NCI-H2196 treated with DMSO at 0.1 percent for 48 hours (cell line): Measurements from ENCODE around the gene VPS13A.
"Not testable (repeated sequence)": the region's sequence is repeated elsewhere in the genome, so short reads cannot be mapped to it uniquely, and the experiment has no call there.

ENCODE experiments used
- DNase-seq: peaks from one replicate; lab custom pipeline; 2025; ENCODE audit not compliant: unreplicated experiment; lab: John Stamatoyannopoulos, UW

VPS13A gene

GRCh38 chr9:77293949-77294348, 116.6 kb downstream of the VPS13A start:
- no peak for DNase-seq

GRCh38 chr9:77304543-77304942, 127.2 kb downstream of the VPS13A start:
- DNase-seq = no peak

GRCh38 chr9:77305622-77306400, 128.5 kb downstream of the VPS13A start:
- DNase-seq = no peak

GRCh38 chr9:77307166-77307565, 129.8 kb downstream of the VPS13A start:
- DNase-seq = no peak

GRCh38 chr9:77316058-77316457, 138.7 kb downstream of the VPS13A start:
- DNase-seq = no peak

- no peak for DNase-seq
These were observed 147.7 kb downstream of the VPS13A start for GRCh38 chr9:77325058-77325457.

- no peak for DNase-seq
These were observed 150.8 kb downstream of the VPS13A start for GRCh38 chr9:77328102-77328501.

GRCh38 chr9:77370064-77370463, 192.7 kb downstream of the VPS13A start:
- DNase-seq = no peak

GRCh38 chr9:77374266-77374665, 196.9 kb downstream of the VPS13A start:
- DNase-seq = no peak

- no peak for DNase-seq
These were observed 198.7 kb downstream of the VPS13A start for GRCh38 chr9:77375956-77376532.

GRCh38 chr9:77384406-77384805, 207.1 kb downstream of the VPS13A start:
- no peak for DNase-seq

GRCh38 chr9:77386187-77386586, 208.9 kb downstream of the VPS13A start:
- no peak for DNase-seq

GRCh38 chr9:77391834-77392233, 214.5 kb downstream of the VPS13A start:
- DNase-seq = no peak

- no peak for DNase-seq
These were observed 215.0 kb downstream of the VPS13A start for GRCh38 chr9:77392328-77392727.

- not testable (repeated sequence) for DNase-seq
These were observed 221.2 kb downstream of the VPS13A start for GRCh38 chr9:77398581-77398980.

- DNase-seq = no peak
These were observed 222.6 kb downstream of the VPS13A start for GRCh38 chr9:77399964-77400363.

- DNase-seq = no peak
These were observed 225.0 kb downstream of the VPS13A start for GRCh38 chr9:77402286-77402685.

GRCh38 chr9:77403239-77403638, 225.9 kb downstream of the VPS13A start:
- no peak for DNase-seq

GRCh38 chr9:77408521-77408920, 231.2 kb downstream of the VPS13A start:
- not testable (repeated sequence) for DNase-seq

GRCh38 chr9:77417566-77417965, 240.2 kb downstream of the VPS13A start:
- no peak for DNase-seq

GRCh38 chr9:77418226-77418625, 240.9 kb downstream of the VPS13A start:
- DNase-seq = no peak

- no peak for DNase-seq
These were observed 243.3 kb downstream of the VPS13A start for GRCh38 chr9:77420641-77421040.
